ENCODE data around the gene SLFN14.

The SLFN14 gene

GRCh38 chr17:35587074-35587961, 26.7 kb upstream of the SLFN14 start, which contains the start of gene AP2B1:
TSS of gene AP2B1 (plus strand) at chr17:35587322. CDS start at chr17:35594031, 6,709 bp downstream.
- Histone ChIP-seq H3K4me1 (ENCODE audit: control insufficient read depth, insufficient read depth, low read length) (peaks cover 15% of the 10 kb centered on the region; the same call in 1 of the 2 replicates), H3K27ac (ENCODE audit: extremely low read depth, low read depth, low read length) (peak within 1 kb of the TSS; percentile 88), H3K36me3 (ENCODE audit: control insufficient read depth in 2 of 2, insufficient read depth in 1 of 2, low read length in 2 of 2) (peaks cover 0 to 3% of the 10 kb centered on the region in 2 experiments; a peak in 1 of 3 replicates), H3K9me3 (ENCODE audit: control insufficient read depth, insufficient read depth, low read depth, low read length) (no peaks in the 10 kb centered on the region), H3K4me3 (ENCODE audit: low read depth, low read length) (peak within 1 kb of the TSS; percentile 56)
- ChIA-PET CTCF (interaction anchor here (0.6 to 1.2 kb wide), 4 partner anchors 9 to 177 kb away, joined by 3 to 4 read pairs (median 3); partner anchors contain the start of gene PEX12), POLR2A (interaction anchor here (0.6 to 2.1 kb wide), 6 partner anchors 9 to 24 kb away, joined by 3 to 32 read pairs (median 6); partner anchors contain the start of gene PEX12)
- TF ChIP-seq SP3 (tag by site-specific recombination; IDR thresholded peaks at IDR 0.05) (peak; percentile 93), ZNF341 (tag by site-specific recombination; IDR thresholded peaks at IDR 0.05; ENCODE audit: low read depth) (peak; percentile 89), ZNF366 (tag by site-specific recombination; conservative IDR thresholded peaks at IDR 0.05) (peak; percentile 83), ZNF48 (tag by site-specific recombination; IDR thresholded peaks at IDR 0.05) (no peak), ZNF768 (tag by site-specific recombination; IDR thresholded peaks at IDR 0.05) (no peak), BCL11A (tag by site-specific recombination; IDR thresholded peaks at IDR 0.05; ENCODE audit: low read depth) (no peak; the same call in 1 of the 2 replicates), ZNF560 (tag by site-specific recombination; IDR thresholded peaks at IDR 0.05; ENCODE audit: borderline replicate concordance) (no peak), ZNF692 (tag by site-specific recombination; IDR thresholded peaks at IDR 0.05) (peak; percentile 71), YY1 (tag by site-specific recombination; IDR thresholded peaks at IDR 0.05) (peak; percentile 99), PRDM1 (tag by site-specific recombination; IDR thresholded peaks at IDR 0.05) (peak; percentile 75), ZBTB1 (tag by site-specific recombination; IDR thresholded peaks at IDR 0.05) (no peak), KLF10 (tag by site-specific recombination; IDR thresholded peaks at IDR 0.05) (peak; percentile 83), ZNF18 (tag by site-specific recombination; IDR thresholded peaks at IDR 0.05) (peak; percentile 31; the same call in 1 of the 2 replicates), ZNF449 (tag by site-specific recombination; IDR thresholded peaks at IDR 0.05) (peak; percentile 23; the same call in 1 of the 2 replicates), ZNF658 (tag by site-specific recombination; IDR thresholded peaks at IDR 0.05) (no peak), ZIC2 (tag by site-specific recombination; IDR thresholded peaks at IDR 0.05) (peak; percentile 58), IKZF3 (tag by site-specific recombination; IDR thresholded peaks at IDR 0.05) (peak; percentile 68), ZNF214 (tag by site-specific recombination; IDR thresholded peaks at IDR 0.05; ENCODE audit: borderline replicate concordance) (no peak), SP2 (tag by site-specific recombination; IDR thresholded peaks at IDR 0.05) (peak; percentile 86), MZF1 (tag by site-specific recombination; IDR thresholded peaks at IDR 0.05; ENCODE audit: borderline replicate concordance) (peak; percentile 12)
- TF ChIP-seq, protein P1, sequence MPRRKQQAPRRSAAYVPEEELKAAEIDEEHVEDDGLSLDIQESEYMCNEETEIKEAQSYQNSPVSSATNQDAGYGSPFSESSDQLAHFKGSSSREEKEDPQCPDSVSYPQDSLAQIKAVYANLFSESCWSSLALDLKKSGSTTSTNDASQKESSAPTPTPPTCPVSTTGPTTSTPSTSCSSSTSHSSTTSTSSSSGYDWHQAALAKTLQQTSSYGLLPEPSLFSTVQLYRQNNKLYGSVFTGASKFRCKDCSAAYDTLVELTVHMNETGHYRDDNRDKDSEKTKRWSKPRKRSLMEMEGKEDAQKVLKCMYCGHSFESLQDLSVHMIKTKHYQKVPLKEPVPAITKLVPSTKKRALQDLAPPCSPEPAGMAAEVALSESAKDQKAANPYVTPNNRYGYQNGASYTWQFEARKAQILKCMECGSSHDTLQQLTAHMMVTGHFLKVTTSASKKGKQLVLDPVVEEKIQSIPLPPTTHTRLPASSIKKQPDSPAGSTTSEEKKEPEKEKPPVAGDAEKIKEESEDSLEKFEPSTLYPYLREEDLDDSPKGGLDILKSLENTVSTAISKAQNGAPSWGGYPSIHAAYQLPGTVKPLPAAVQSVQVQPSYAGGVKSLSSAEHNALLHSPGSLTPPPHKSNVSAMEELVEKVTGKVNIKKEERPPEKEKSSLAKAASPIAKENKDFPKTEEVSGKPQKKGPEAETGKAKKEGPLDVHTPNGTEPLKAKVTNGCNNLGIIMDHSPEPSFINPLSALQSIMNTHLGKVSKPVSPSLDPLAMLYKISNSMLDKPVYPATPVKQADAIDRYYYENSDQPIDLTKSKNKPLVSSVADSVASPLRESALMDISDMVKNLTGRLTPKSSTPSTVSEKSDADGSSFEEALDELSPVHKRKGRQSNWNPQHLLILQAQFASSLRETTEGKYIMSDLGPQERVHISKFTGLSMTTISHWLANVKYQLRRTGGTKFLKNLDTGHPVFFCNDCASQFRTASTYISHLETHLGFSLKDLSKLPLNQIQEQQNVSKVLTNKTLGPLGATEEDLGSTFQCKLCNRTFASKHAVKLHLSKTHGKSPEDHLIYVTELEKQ (tag by site-specific recombination; IDR thresholded peaks at IDR 0.05; ENCODE audit: borderline replicate concordance): peak; percentile 84
- TF ChIP-seq, protein P2, sequence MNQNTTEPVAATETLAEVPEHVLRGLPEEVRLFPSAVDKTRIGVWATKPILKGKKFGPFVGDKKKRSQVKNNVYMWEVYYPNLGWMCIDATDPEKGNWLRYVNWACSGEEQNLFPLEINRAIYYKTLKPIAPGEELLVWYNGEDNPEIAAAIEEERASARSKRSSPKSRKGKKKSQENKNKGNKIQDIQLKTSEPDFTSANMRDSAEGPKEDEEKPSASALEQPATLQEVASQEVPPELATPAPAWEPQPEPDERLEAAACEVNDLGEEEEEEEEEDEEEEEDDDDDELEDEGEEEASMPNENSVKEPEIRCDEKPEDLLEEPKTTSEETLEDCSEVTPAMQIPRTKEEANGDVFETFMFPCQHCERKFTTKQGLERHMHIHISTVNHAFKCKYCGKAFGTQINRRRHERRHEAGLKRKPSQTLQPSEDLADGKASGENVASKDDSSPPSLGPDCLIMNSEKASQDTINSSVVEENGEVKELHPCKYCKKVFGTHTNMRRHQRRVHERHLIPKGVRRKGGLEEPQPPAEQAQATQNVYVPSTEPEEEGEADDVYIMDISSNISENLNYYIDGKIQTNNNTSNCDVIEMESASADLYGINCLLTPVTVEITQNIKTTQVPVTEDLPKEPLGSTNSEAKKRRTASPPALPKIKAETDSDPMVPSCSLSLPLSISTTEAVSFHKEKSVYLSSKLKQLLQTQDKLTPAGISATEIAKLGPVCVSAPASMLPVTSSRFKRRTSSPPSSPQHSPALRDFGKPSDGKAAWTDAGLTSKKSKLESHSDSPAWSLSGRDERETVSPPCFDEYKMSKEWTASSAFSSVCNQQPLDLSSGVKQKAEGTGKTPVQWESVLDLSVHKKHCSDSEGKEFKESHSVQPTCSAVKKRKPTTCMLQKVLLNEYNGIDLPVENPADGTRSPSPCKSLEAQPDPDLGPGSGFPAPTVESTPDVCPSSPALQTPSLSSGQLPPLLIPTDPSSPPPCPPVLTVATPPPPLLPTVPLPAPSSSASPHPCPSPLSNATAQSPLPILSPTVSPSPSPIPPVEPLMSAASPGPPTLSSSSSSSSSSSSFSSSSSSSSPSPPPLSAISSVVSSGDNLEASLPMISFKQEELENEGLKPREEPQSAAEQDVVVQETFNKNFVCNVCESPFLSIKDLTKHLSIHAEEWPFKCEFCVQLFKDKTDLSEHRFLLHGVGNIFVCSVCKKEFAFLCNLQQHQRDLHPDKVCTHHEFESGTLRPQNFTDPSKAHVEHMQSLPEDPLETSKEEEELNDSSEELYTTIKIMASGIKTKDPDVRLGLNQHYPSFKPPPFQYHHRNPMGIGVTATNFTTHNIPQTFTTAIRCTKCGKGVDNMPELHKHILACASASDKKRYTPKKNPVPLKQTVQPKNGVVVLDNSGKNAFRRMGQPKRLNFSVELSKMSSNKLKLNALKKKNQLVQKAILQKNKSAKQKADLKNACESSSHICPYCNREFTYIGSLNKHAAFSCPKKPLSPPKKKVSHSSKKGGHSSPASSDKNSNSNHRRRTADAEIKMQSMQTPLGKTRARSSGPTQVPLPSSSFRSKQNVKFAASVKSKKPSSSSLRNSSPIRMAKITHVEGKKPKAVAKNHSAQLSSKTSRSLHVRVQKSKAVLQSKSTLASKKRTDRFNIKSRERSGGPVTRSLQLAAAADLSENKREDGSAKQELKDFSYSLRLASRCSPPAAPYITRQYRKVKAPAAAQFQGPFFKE (tag by site-specific recombination; IDR thresholded peaks at IDR 0.05; ENCODE audit: borderline replicate concordance): no peak
